Tibial nerve (tissue), 4 donors: ENCODE results near the gene SERINC2. TPM values are rescaled to one million over a fixed set of nuclear protein-coding genes. Genes with fewer than 3 reads are reported as not detected.
A peak's percentile ranks its signal among the peaks of the same experiment; 100 is the strongest.

Experiments used
- DNase-seq, 2 donors: peaks; one replicate each; pipeline ENCODE4 v3.0.0-alpha.2; 2019; ENCODE audit warnings: low spot score in 2 of 2
- H3K27ac ChIP-seq, 4 donors: fragments of 200-600 bp; sonication (generic) in 3 of 4; one replicate each; pipeline ENCODE4 v1.5.1; 2017 to 2019; ENCODE audit warnings: mild to moderate bottlenecking in 1 of 4
- H3K27me3 ChIP-seq, 2 donors: fragments of 200-600 bp; sonication (generic) in 1 of 2; one replicate each; pipeline versions ENCODE4 v1.5.1 to v1.6.0; 2017 to 2019
- H3K36me3 ChIP-seq, 3 donors: fragments of 200-600 bp; sonication (generic); one replicate each; pipeline ENCODE4 v1.5.1; 2018 to 2019
- H3K4me1 ChIP-seq, 4 donors: fragments of 200-600 bp; sonication (generic) in 3 of 4; one replicate each; pipeline ENCODE4 v1.5.1; 2017 to 2019
- H3K4me3 ChIP-seq, 4 donors: fragments of 200-600 bp; sonication (generic) in 3 of 4; one replicate each; pipeline ENCODE4 v1.5.1; 2017 to 2019; ENCODE audit warnings: mild to moderate bottlenecking in 1 of 4, moderate library complexity in 1 of 4
- H3K9me3 ChIP-seq, 4 donors: fragments of 200-600 bp; sonication (generic) in 3 of 4; one replicate each; pipeline ENCODE4 v1.5.1; 2017 to 2019
- CTCF ChIP-seq, 5 experiments: fragments of 200-600 bp in 3 of 5; fragments of 450-650 bp in 2 of 5; sonication (generic) in 3 of 5; IDR thresholded peaks; one replicate each; pipeline ENCODE4 v1.5.1; 2016 to 2019; ENCODE audit warnings: antibody characterized with exemption in 5 of 5, mild to moderate bottlenecking in 3 of 5, moderate library complexity in 2 of 5
- EP300 ChIP-seq, 2 donors: sonication (generic); formaldehyde crosslinking; IDR thresholded peaks; one replicate each; pipeline ENCODE4 v1.6.1; 2017; ENCODE audit warnings: antibody characterized with exemption in 2 of 2, mild to moderate bottlenecking in 1 of 2
- WGBS, 2 donors: methylation state at CpG; one replicate each; pipeline ENCODE4 v1.1.5; 2018; 5-methylcytosine and 5-hydroxymethylcytosine counted together
- total RNA-seq, 4 donors: library from RNA; depleted of rRNA; stranded (reverse); fragments of >200 nt; gene quantifications; one replicate each; pipeline ENCODE4 v1.1.0, GENCODE V29; 2016

Gene SERINC2
- total RNA-seq, 4 donors from 2014 or later = 0.42 to 4.3 (median 2.3) TPM

GRCh38 chr1:31483012-31483946 lies 70.3 kb downstream of the SERINC2 start:
- no peaks in the 10 kb centered on the region for H3K9me3 ChIP-seq
- H3K4me3 ChIP-seq = no peak overlapping the region
- TF ChIP-seq CTCF (IDR thresholded peaks at IDR 0.05) (no peak), EP300 (IDR thresholded peaks at IDR 0.05) (peak; percentile 75 to 93)
- WGBS, 2 donors = 58 to 62% methylated on average over 13 of the region's 13 CpGs
- no peaks in the 10 kb centered on the region for H3K27me3 ChIP-seq
- no peaks in the 10 kb centered on the region for H3K4me1 ChIP-seq
- peak in 1 of 2 donors; percentile 75 for DNase-seq
- H3K36me3 ChIP-seq = no peaks in the 10 kb centered on the region
- peak overlapping the region in 2 of 4 donors; percentile 55 to 71 for H3K27ac ChIP-seq

Other genes with a start within 250 kb of the SERINC2 start
- not detected for gene NKAIN1, start 173.3 kb upstream of the SERINC2 start, total RNA-seq
- gene SNRNP40, start 116.4 kb upstream of the SERINC2 start, total RNA-seq = 10 to 100 TPM; 42.8 to 57.0 (median 48.4) TPM
- 10 to 100 TPM; 14.9 to 30.4 (median 26.5) TPM for gene ZCCHC17, start 116.2 kb upstream of the SERINC2 start, total RNA-seq
- 1 to 10 TPM in 3 of 4 donors, under 1 TPM in 1; 0.98 to 8.1 (median 3.4) TPM for gene FABP3, start 40.1 kb upstream of the SERINC2 start, total RNA-seq
- gene TINAGL1, start 163.3 kb downstream of the SERINC2 start, total RNA-seq = 100 to 1,000 TPM in 3 of 4 donors, 10 to 100 TPM in 1; 97.3 to 227 (median 198) TPM
- gene HCRTR1, start 204.5 kb downstream of the SERINC2 start, total RNA-seq = 1 to 10 TPM in 1 of 4 donors, under 1 TPM in 1, not detected in 2; 0.21 to 2.5 TPM
- 100 to 1,000 TPM in 1 of 4 donors, 10 to 100 TPM in 3; 62.5 to 108 (median 89.7) TPM for gene PEF1, start 231.7 kb downstream of the SERINC2 start, total RNA-seq